Upper lobe of left lung (tissue), 4 donors: Measurements from ENCODE around the gene CNNM3.
A peak's percentile ranks its signal among the peaks of the same experiment; 100 is the strongest.

Experiments used
- CTCF ChIP-seq, 6 experiments: fragments of 450-650 bp in 4 of 6; fragments of 200-600 bp in 2 of 6; sonication (generic) in 2 of 6; IDR thresholded peaks; one replicate each; pipeline ENCODE4 v1.5.1; 2016 to 2019; ENCODE audit warnings: antibody characterized with exemption in 6 of 6
- POLR2AphosphoS5 ChIP-seq, 2 donors: sonication (generic); formaldehyde crosslinking; IDR thresholded peaks; one replicate each; pipeline ENCODE4 v1.5.1; 2017; ENCODE audit warnings: antibody characterized with exemption in 2 of 2

GRCh38 chr2:96868555-96869280 is 52.6 kb downstream of the CNNM3 start:
- peak; percentile 84 to 86 for TF ChIP-seq POLR2AphosphoS5 (IDR thresholded peaks at IDR 0.05)
- TF ChIP-seq CTCF (IDR thresholded peaks at IDR 0.05), result peak; percentile 52 to 71 (median 64)
